Endothelial cell of umbilical vein (primary cell): ENCODE measurements around the gene CERS3. TPM values are rescaled to one million over a fixed set of nuclear protein-coding genes. Genes with fewer than 3 reads are reported as not detected.

Experiments used
- BruUV-seq: library from RNA; stranded (reverse); fragments of 400-500 nt; replicated peaks from 2 replicates; lab custom pipeline; 2021; lab: Mats Ljungman, UMichigan
- CTCF ChIA-PET: fragments of 300-600, 350-600 bp; sonication (Branson Sonifier 250); formaldehyde crosslinking; loops from one replicate; lab custom pipeline; 2021; ENCODE audit warnings: antibody characterized with exemption, inconsistent platforms; lab: Charles Lee
- POLR2A ChIA-PET: fragments of 300-600, 350-600 bp; sonication (Branson Sonifier 250); formaldehyde crosslinking; loops from one replicate; lab custom pipeline; 2021; ENCODE audit warnings: antibody characterized with exemption, inconsistent platforms; lab: Charles Lee
- DNase-seq: peaks from one replicate; pipeline ENCODE4 v3.0.0-alpha.2; 2011; ENCODE audit warnings: low read depth, low spot score
- FAIRE-seq: peaks from 2 replicates; lab custom pipeline; 2011; peaks lifted over from hg19 to GRCh38; lab: Jason Lieb, UNC
- H2AFZ ChIP-seq: 2 replicates; pipeline ENCODE4 v1.6.0; 2012; ENCODE audit warnings: low read depth, low read length, control low read depth, inconsistent platforms
- H3K27ac ChIP-seq: 2 replicates; pipeline ENCODE4 v1.5.1; 2011; ENCODE audit warnings: low read depth, mild to moderate bottlenecking, control low read depth, low read length, moderate library complexity; ENCODE audit not compliant: insufficient read depth
- H3K27me3 ChIP-seq, 2 experiments: 2 replicates each; pipeline versions ENCODE4 v1.6.0 to v1.6.1; 2011; ENCODE audit warnings: low read length in 2 of 2, mixed read lengths in 1 of 2; ENCODE audit not compliant: control insufficient read depth in 2 of 2, insufficient read depth in 2 of 2
- H3K36me3 ChIP-seq, 2 experiments: 2 replicates in 1 of 2; 3 replicates in 1 of 2; pipeline ENCODE4 v1.5.1; 2011; ENCODE audit warnings: low read length in 2 of 2, mild to moderate bottlenecking in 1 of 2, moderate library complexity in 1 of 2; ENCODE audit not compliant: control insufficient read depth in 2 of 2, insufficient read depth in 2 of 2; ENCODE audit errors: extremely low read depth in 1 of 2
- H3K4me1 ChIP-seq: 3 replicates; pipeline ENCODE4 v1.5.1; 2011; ENCODE audit warnings: mild to moderate bottlenecking, low read length; ENCODE audit not compliant: control insufficient read depth, insufficient read depth; ENCODE audit errors: extremely low read depth
- H3K4me2 ChIP-seq: 2 replicates; pipeline ENCODE4 v1.6.1; 2011; ENCODE audit warnings: low read length, control low read depth, mixed read lengths; ENCODE audit not compliant: insufficient read depth
- H3K4me3 ChIP-seq, 3 experiments: fragments of 200-600 bp in 1 of 3; sonication (generic), shearing (Covaris generic) in 1 of 3; replicated peaks in 1 of 3; 2 replicates each; pipeline ENCODE4 v1.5.1; 2011 to 2016; ENCODE audit warnings: control low read depth in 3 of 3, low read length in 3 of 3, mild to moderate bottlenecking in 2 of 3, inconsistent platforms in 1 of 3, low read depth in 1 of 3, moderate library complexity in 1 of 3; ENCODE audit not compliant: insufficient read depth in 1 of 3
- H3K79me2 ChIP-seq: 2 replicates; pipeline ENCODE4 v1.6.0; 2012; ENCODE audit warnings: low read length, inconsistent platforms; ENCODE audit not compliant: control insufficient read depth, insufficient read depth
- H3K9ac ChIP-seq: replicated peaks from 2 replicates; pipeline ENCODE3; 2011; ENCODE audit warnings: low read length, control low read depth; ENCODE audit not compliant: insufficient read depth; ENCODE audit errors: extremely low read depth
- H3K9me1 ChIP-seq: replicated peaks from 3 replicates; pipeline ENCODE4 v1.6.0; 2011; ENCODE audit warnings: mild to moderate bottlenecking, low read length; ENCODE audit not compliant: control insufficient read depth, insufficient read depth; ENCODE audit errors: extremely low read depth
- H3K9me3 ChIP-seq: replicated peaks from 2 replicates; pipeline ENCODE4 v1.5.1; 2012; ENCODE audit warnings: low read length, inconsistent platforms; ENCODE audit not compliant: control insufficient read depth, insufficient read depth
- H4K20me1 ChIP-seq: replicated peaks from 2 replicates; pipeline ENCODE3; 2011; ENCODE audit warnings: mild to moderate bottlenecking, low read length; ENCODE audit not compliant: control insufficient read depth, insufficient read depth; ENCODE audit errors: extremely low read depth
- EZH2 ChIP-seq: IDR thresholded peaks from 2 replicates; pipeline ENCODE4 v1.6.1; 2012; ENCODE audit warnings: borderline replicate concordance, low read depth, mild to moderate bottlenecking, moderate library complexity, low read length, inconsistent platforms; ENCODE audit not compliant: severe bottlenecking
- FOS ChIP-seq: IDR thresholded peaks from 2 replicates; pipeline ENCODE4 v1.6.1; 2011; ENCODE audit warnings: mild to moderate bottlenecking, low read length, moderate library complexity, borderline replicate concordance; ENCODE audit not compliant: insufficient read depth
- GATA2 ChIP-seq: IDR thresholded peaks from 2 replicates; pipeline ENCODE4 v1.7.0; 2011; ENCODE audit warnings: low read depth, mild to moderate bottlenecking, moderate library complexity, mixed read lengths, low read length; ENCODE audit not compliant: insufficient read length, insufficient read depth
- JUN ChIP-seq: IDR thresholded peaks from 2 replicates; pipeline ENCODE4 v1.6.1; 2011; ENCODE audit warnings: borderline replicate concordance, low read depth; ENCODE audit not compliant: insufficient read length, insufficient read depth
- MYC ChIP-seq: IDR thresholded peaks from one replicate; pipeline ENCODE4 v1.6.1; 2011; ENCODE audit warnings: mild to moderate bottlenecking, low read depth, low read length
- dilution Hi-C: fragments of 300-500 bp; cut with MboI; formaldehyde crosslinking; loops from one replicate; pipeline ENCODE4 v1.15.0; 2019; ENCODE audit warnings: low sequenced_read_pairs; ENCODE audit not compliant: extremely low pct_ligation_motif_present
- intact Hi-C: fragments of 100-400 bp; cut with micrococcal nuclease; formaldehyde crosslinking; loops from one replicate; pipeline ENCODE4 v1.10.0; 2022
- polyA plus RNA-seq, 4 experiments: library from polyadenylated mRNA; depleted of rRNA in 3 of 4; stranded (reverse) in 3 of 4; unstranded in 1 of 4; fragments of >200 nt; gene quantifications; 2 replicates each; pipeline versions ENCODE4 v1.2.1 to v1.2.3, GENCODE V29; 2011 to 2012; ENCODE audit warnings: missing spikeins in 1 of 4
- total RNA-seq: library from RNA; stranded (reverse); gene quantifications from 2 replicates; pipeline ENCODE4 v1.2.3, GENCODE V29; 2021
- TF ChIP-seq, protein P1 (sequence below): IDR thresholded peaks from 2 replicates; pipeline ENCODE4 v1.6.1; 2011; ENCODE audit not compliant: insufficient read depth, insufficient read length
- TF ChIP-seq, protein P2 (sequence below), 2 donors: IDR thresholded peaks; 1 replicate in 1 of 2; 2 replicates in 1 of 2; pipeline ENCODE4 v1.5.1; 2011; ENCODE audit warnings: low read length in 2 of 2, mild to moderate bottlenecking in 2 of 2, moderate library complexity in 2 of 2, control low read depth in 1 of 2, inconsistent platforms in 1 of 2, low read depth in 1 of 2; ENCODE audit not compliant: insufficient read depth in 1 of 2; ENCODE audit errors: extremely low read depth in 1 of 2

Gene CERS3
- total and polyA plus RNA-seq, 2 donors (not counting 3 experiments of a cell fraction or from before 2014, with no cell fraction given), result not detected

DNA sequence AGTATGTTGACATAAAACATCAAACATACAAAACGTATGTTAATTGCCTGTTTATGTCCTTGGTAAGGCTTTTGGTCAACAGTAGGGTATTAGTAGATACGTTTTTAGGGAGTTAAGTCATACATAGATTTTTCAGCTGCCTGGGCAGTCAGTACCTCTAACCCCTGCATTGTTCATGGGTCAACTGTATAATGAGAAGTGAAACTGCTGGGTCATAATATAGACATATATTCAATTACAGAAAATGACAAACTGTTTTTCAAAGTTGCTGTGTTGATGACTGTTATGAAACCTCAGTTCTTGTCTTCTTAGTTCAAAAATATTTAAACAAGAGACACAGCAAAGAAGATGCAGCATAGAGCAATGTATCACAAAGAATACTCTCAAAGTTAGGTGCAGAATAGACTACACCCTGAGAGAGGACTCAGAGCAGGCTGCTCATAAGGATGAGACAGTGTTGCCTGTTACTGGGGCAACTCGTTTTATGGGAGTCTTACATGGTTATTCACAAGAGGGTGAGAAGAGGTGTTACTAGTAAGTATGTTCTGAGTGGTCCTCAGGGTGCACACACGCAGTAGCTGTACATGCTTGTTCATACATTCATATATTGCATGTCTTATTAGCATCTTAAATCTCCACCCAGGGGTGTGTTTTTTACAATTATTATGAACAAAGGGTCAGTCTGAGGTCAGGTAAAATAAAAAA is 133.9 kb downstream of the CERS3 start:
- no TSS peak for BruUV-seq
- Histone ChIP-seq H3K4me3 (no peak overlapping the region), H3K36me3 (no peaks in the 10 kb centered on the region), H2AFZ (no peak overlapping the region), H3K4me2 (no peak overlapping the region), H4K20me1 (no peaks in the 10 kb centered on the region), H3K9me1 (no peaks in the 10 kb centered on the region), H3K4me1 (no peaks in the 10 kb centered on the region), H3K27ac (no peak overlapping the region), H3K79me2 (no peaks in the 10 kb centered on the region), H3K27me3 (no peaks in the 10 kb centered on the region), H3K9me3 (no peaks in the 10 kb centered on the region), H3K9ac (no peak overlapping the region)
- TF ChIP-seq EZH2, result no peak
- TF ChIP-seq, protein P1, sequence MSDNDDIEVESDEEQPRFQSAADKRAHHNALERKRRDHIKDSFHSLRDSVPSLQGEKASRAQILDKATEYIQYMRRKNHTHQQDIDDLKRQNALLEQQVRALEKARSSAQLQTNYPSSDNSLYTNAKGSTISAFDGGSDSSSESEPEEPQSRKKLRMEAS, result no peak
- no peak for DNase-seq
- dilution Hi-C loops, result no loop called here
- POLR2A ChIA-PET, result no interaction called here
- intact Hi-C loops, result no loop called here
- FAIRE-seq, result no peak
- CTCF ChIA-PET, result no interaction called here

DNA sequence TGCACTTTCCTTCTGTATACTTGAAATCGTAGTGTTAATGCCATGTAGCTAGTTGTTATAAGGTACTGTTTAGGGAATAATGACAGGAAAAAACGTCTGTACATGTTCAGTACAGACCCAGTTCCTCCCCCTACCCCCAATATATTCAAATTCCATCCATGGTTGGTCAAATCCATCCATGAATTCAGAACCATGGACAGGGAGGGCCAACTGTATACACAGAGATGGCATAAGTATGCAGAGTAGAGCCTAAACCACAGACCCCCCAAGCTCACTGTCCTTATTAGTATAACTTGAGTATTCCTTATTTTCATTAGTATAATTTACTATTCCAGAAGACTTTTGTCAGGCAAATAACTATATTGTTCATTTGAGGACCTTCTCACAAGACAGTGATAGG is 135.7 kb downstream of the CERS3 start:
- no peaks in the 10 kb centered on the region for H3K4me1 ChIP-seq
- no TSS peak for BruUV-seq
- no peak overlapping the region for H3K4me2 ChIP-seq
- H4K20me1 ChIP-seq, result no peaks in the 10 kb centered on the region
- intact Hi-C loops, result no loop called here
- dilution Hi-C loops, result no loop called here
- H3K27me3 ChIP-seq, result no peaks in the 10 kb centered on the region
- ChIA-PET CTCF (interaction anchor here (1.3 kb wide), 1 partner anchor 9 kb away, joined by 4 read pairs; no protein-coding TSS in a partner anchor), POLR2A (no interaction called here)
- FAIRE-seq, result no peak
- no peak overlapping the region for H3K4me3 ChIP-seq
- no peak overlapping the region for H3K9ac ChIP-seq
- H2AFZ ChIP-seq, result no peak overlapping the region
- H3K36me3 ChIP-seq, result no peaks in the 10 kb centered on the region
- H3K9me1 ChIP-seq, result no peaks in the 10 kb centered on the region
- no peaks in the 10 kb centered on the region for H3K79me2 ChIP-seq
- H3K9me3 ChIP-seq, result no peaks in the 10 kb centered on the region
- H3K27ac ChIP-seq, result no peak overlapping the region
- TF ChIP-seq JUN (no peak), EZH2 (no peak), MYC (no peak), FOS (no peak), GATA2 (no peak)
- TF ChIP-seq, protein P2, sequence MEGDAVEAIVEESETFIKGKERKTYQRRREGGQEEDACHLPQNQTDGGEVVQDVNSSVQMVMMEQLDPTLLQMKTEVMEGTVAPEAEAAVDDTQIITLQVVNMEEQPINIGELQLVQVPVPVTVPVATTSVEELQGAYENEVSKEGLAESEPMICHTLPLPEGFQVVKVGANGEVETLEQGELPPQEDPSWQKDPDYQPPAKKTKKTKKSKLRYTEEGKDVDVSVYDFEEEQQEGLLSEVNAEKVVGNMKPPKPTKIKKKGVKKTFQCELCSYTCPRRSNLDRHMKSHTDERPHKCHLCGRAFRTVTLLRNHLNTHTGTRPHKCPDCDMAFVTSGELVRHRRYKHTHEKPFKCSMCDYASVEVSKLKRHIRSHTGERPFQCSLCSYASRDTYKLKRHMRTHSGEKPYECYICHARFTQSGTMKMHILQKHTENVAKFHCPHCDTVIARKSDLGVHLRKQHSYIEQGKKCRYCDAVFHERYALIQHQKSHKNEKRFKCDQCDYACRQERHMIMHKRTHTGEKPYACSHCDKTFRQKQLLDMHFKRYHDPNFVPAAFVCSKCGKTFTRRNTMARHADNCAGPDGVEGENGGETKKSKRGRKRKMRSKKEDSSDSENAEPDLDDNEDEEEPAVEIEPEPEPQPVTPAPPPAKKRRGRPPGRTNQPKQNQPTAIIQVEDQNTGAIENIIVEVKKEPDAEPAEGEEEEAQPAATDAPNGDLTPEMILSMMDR (IDR thresholded peaks at IDR 0.05; ENCODE audit: extremely low read depth in 1 of 2, insufficient read depth in 1 of 2, low read depth in 1 of 2, low read length in 2 of 2), result no peak
- DNase-seq, result no peak
